PFSK-1 (cell line): Measurements from ENCODE around the gene UBA1.

Source experiments
- FOXP2 ChIP-seq: optimal IDR thresholded peaks from 2 replicates; pipeline ENCODE3; 2011; ENCODE audit warnings: borderline replicate concordance, control low read depth, inconsistent platforms; ENCODE audit not compliant: insufficient read depth; ENCODE audit errors: extremely low read length, extremely low read depth
- POLR2AphosphoS5 ChIP-seq: IDR thresholded peaks from 2 replicates; pipeline ENCODE4 v1.6.1; 2012; ENCODE audit warnings: low read depth, mild to moderate bottlenecking, control low read depth, low read length, moderate library complexity
- REST ChIP-seq, 2 experiments: IDR thresholded peaks; 2 replicates each; pipeline versions ENCODE4 v1.6.1 to v1.8.0; 2011 to 2012; ENCODE audit warnings: low read depth in 2 of 2, low read length in 2 of 2, control low read depth in 1 of 2, inconsistent platforms in 1 of 2, mild to moderate bottlenecking in 1 of 2, moderate library complexity in 1 of 2; ENCODE audit not compliant: insufficient read depth in 1 of 2
- SIN3A ChIP-seq: IDR thresholded peaks from 2 replicates; pipeline ENCODE4 v1.6.1; 2012; ENCODE audit warnings: mild to moderate bottlenecking, low read length, moderate library complexity, borderline replicate concordance; ENCODE audit not compliant: insufficient read depth
- TAF1 ChIP-seq: IDR thresholded peaks from 2 replicates; pipeline ENCODE4 v1.6.1; 2012; ENCODE audit warnings: low read length, control low read depth, borderline replicate concordance; ENCODE audit not compliant: insufficient read depth

UBA1 gene

GRCh38 chrX:47146121-47146935 lies 47.3 kb upstream of the UBA1 start:
- TF ChIP-seq TAF1 (no peak), REST (IDR thresholded peaks at IDR 0.05; ENCODE audit: insufficient read depth in 1 of 2, low read depth in 2 of 2, low read length in 2 of 2) (no peak), FOXP2 (no peak), POLR2AphosphoS5 (no peak), SIN3A (no peak)

GRCh38 chrX:47146936-47147859 lies 46.4 kb upstream of the UBA1 start:
- no peak for TF ChIP-seq TAF1
- TF ChIP-seq FOXP2, result no peak

- no peak for TF ChIP-seq TAF1
- no peak for TF ChIP-seq FOXP2
- no peak for TF ChIP-seq REST (IDR thresholded peaks at IDR 0.05; ENCODE audit: insufficient read depth in 1 of 2, low read depth in 2 of 2, low read length in 2 of 2)
- TF ChIP-seq SIN3A, result no peak
- no peak for TF ChIP-seq POLR2AphosphoS5
Measured at GRCh38 chrX:47148946-47149345, 44.7 kb upstream of the UBA1 start.

- TF ChIP-seq TAF1 (no peak), FOXP2 (no peak), REST (IDR thresholded peaks at IDR 0.05; ENCODE audit: insufficient read depth in 1 of 2, low read depth in 2 of 2, low read length in 2 of 2) (no peak), POLR2AphosphoS5 (no peak), SIN3A (no peak)
Measured at GRCh38 chrX:47151435-47151834, 42.2 kb upstream of the UBA1 start.

- TF ChIP-seq POLR2AphosphoS5 (no peak), SIN3A (no peak), FOXP2 (no peak), REST (IDR thresholded peaks at IDR 0.05; ENCODE audit: insufficient read depth in 1 of 2, low read depth in 2 of 2, low read length in 2 of 2) (no peak), TAF1 (no peak)
Measured at GRCh38 chrX:47156611-47157520, 36.8 kb upstream of the UBA1 start.
